HepG2 (cell line): ENCODE data around the gene TTC8. TPM values are rescaled to one million over a fixed set of nuclear protein-coding genes. Genes with fewer than 3 reads are reported as not detected.

Experiments
- ATAC-seq: fragments of 200-7000 bp; cut with Tn5 transposase; 3 replicates; pipeline ENCODE4 v1.9.1; 2020; ENCODE audit warnings: mild to moderate bottlenecking, moderate library complexity
- BruUV-seq: library from RNA; stranded (reverse); fragments of 400-500 nt; replicated peaks from 2 replicates; lab custom pipeline; 2021; lab: Mats Ljungman, UMichigan
- CTCF ChIA-PET: fragments of 300-600 bp; formaldehyde crosslinking; extraction: SDS; loops from one replicate; lab custom pipeline; 2021; ENCODE audit warnings: low total read pairs, inconsistent platforms, low intra/inter-chr PET ratio; lab: Yijun Ruan, JAX
- POLR2A ChIA-PET: fragments of 350-600 bp; sonication (Branson Sonifier 250); formaldehyde crosslinking; loops from one replicate; lab custom pipeline; 2020; ENCODE audit warnings: antibody characterized with exemption, inconsistent platforms; lab: Yijun Ruan, JAX
- DNase-seq: peaks from one replicate; pipeline ENCODE4 v3.0.0-alpha.2; 2015; ENCODE audit warnings: low spot score
- FAIRE-seq: peaks from 3 replicates; lab custom pipeline; 2011; peaks lifted over from hg19 to GRCh38; lab: Jason Lieb, UNC
- H2AFZ ChIP-seq: one replicate; pipeline ENCODE4 v1.6.1; 2011; ENCODE audit warnings: low read length, inconsistent platforms
- H3K27ac ChIP-seq: fragments of 300-600 bp; 3 replicates; pipeline ENCODE4 v1.8.0; 2011; ENCODE audit warnings: mixed run types, mild to moderate bottlenecking, mixed read lengths, low read length, inconsistent platforms; ENCODE audit not compliant: insufficient read depth; ENCODE audit errors: extremely low read length
- H3K27me3 ChIP-seq, 2 experiments: fragments of 200-600 bp in 1 of 2; 2 replicates in 1 of 2; 3 replicates in 1 of 2; pipeline versions ENCODE4 v1.6.0 to v1.8.0; 2011; ENCODE audit warnings: low read length in 2 of 2, mild to moderate bottlenecking in 2 of 2, moderate library complexity in 2 of 2, inconsistent platforms in 1 of 2; ENCODE audit not compliant: insufficient read depth in 2 of 2, control insufficient read depth in 1 of 2
- H3K36me3 ChIP-seq, 2 experiments: fragments of 200-600 bp in 1 of 2; replicated peaks in 1 of 2; 2 replicates in 1 of 2; 3 replicates in 1 of 2; pipeline versions ENCODE4 v1.5.1 to v1.8.0; 2011; ENCODE audit warnings: low read length in 2 of 2, inconsistent platforms in 1 of 2; ENCODE audit not compliant: insufficient read depth in 2 of 2, control insufficient read depth in 1 of 2
- H3K4me1 ChIP-seq: 2 replicates; pipeline ENCODE4 v1.5.1; 2012; ENCODE audit warnings: low read length, inconsistent platforms; ENCODE audit not compliant: insufficient read depth
- H3K4me2 ChIP-seq: 2 replicates; pipeline ENCODE4 v1.6.0; 2011; ENCODE audit warnings: low read depth, low read length, inconsistent platforms
- H3K4me3 ChIP-seq, 3 experiments: fragments of 200-600 bp in 1 of 3; sonication (generic), shearing (Covaris generic) in 1 of 3; replicated peaks in 1 of 3; 2 replicates each; pipeline ENCODE4 v1.5.1; 2011 to 2016; ENCODE audit warnings: low read length in 3 of 3, inconsistent platforms in 2 of 3, low read depth in 2 of 3, mild to moderate bottlenecking in 2 of 3, control low read depth in 1 of 3, mixed read lengths in 1 of 3; ENCODE audit not compliant: insufficient read depth in 1 of 3
- H3K79me2 ChIP-seq: one replicate; pipeline ENCODE4 v1.6.1; 2011; ENCODE audit warnings: low read length, inconsistent platforms; ENCODE audit not compliant: insufficient read depth
- H3K9ac ChIP-seq: 2 replicates; pipeline ENCODE4 v1.6.0; 2011; ENCODE audit warnings: mild to moderate bottlenecking, low read depth, low read length, inconsistent platforms; ENCODE audit not compliant: insufficient read depth
- H3K9me3 ChIP-seq: 2 replicates; pipeline ENCODE4 v1.5.1; 2012; ENCODE audit warnings: mild to moderate bottlenecking, low read length
- H4K20me1 ChIP-seq: 2 replicates; pipeline ENCODE4 v1.6.0; 2011; ENCODE audit warnings: inconsistent platforms, mild to moderate bottlenecking, low read length, moderate library complexity; ENCODE audit not compliant: insufficient read depth
- ARHGAP35 ChIP-seq: sonication (generic); formaldehyde crosslinking; IDR thresholded peaks from 2 replicates; pipeline ENCODE4 v1.9.0; 2022; ENCODE audit warnings: mild to moderate bottlenecking, inconsistent platforms, moderate library complexity, missing genetic modification reagents, borderline replicate concordance
- BCL3 ChIP-seq: sonication (generic); formaldehyde crosslinking; IDR thresholded peaks from 2 replicates; pipeline ENCODE4 v1.5.1; 2020; ENCODE audit warnings: mild to moderate bottlenecking, missing genetic modification reagents, moderate library complexity
- CBX1 ChIP-seq: IDR thresholded peaks from one replicate; pipeline ENCODE4 v1.6.1; 2016; ENCODE audit warnings: antibody characterized with exemption, low read depth
- EEA1 ChIP-seq: sonication (generic); formaldehyde crosslinking; IDR thresholded peaks from 2 replicates; pipeline ENCODE4 v1.5.1; 2020; ENCODE audit warnings: mild to moderate bottlenecking, missing genetic modification reagents, borderline replicate concordance
- HNRNPL ChIP-seq: fragments of 200-400 bp; formaldehyde crosslinking; IDR thresholded peaks from 2 replicates; pipeline ENCODE4 v1.6.1; 2017; ENCODE audit warnings: mild to moderate bottlenecking, low read depth, low read length
- JARID2 ChIP-seq: sonication (generic); formaldehyde crosslinking; IDR thresholded peaks from 2 replicates; pipeline ENCODE4 v1.8.1; 2023; ENCODE audit warnings: missing genetic modification reagents, inconsistent platforms; ENCODE audit not compliant: insufficient replicate concordance
- MIXL1 ChIP-seq: IDR thresholded peaks from 2 replicates; pipeline ENCODE4 v1.6.1; 2016
- NFE2 ChIP-seq: sonication (generic); formaldehyde crosslinking; IDR thresholded peaks from 2 replicates; pipeline ENCODE4 v1.4.0; 2020; ENCODE audit warnings: missing genetic modification reagents
- TAF1 ChIP-seq: sonication (generic); formaldehyde crosslinking; IDR thresholded peaks from 2 replicates; pipeline ENCODE4 v1.4.0; 2020; ENCODE audit warnings: missing genetic modification reagents
- TBX3 ChIP-seq: fragments of 450-650 bp; IDR thresholded peaks from 2 replicates; pipeline ENCODE4 v1.6.1; 2017; ENCODE audit warnings: antibody characterized with exemption, mild to moderate bottlenecking, inconsistent platforms, borderline replicate concordance
- THAP9 ChIP-seq: sonication (generic); formaldehyde crosslinking; IDR thresholded peaks from 2 replicates; pipeline ENCODE4; 2020; ENCODE audit warnings: missing genetic modification reagents, mild to moderate bottlenecking, borderline replicate concordance
- TRIM24 ChIP-seq: sonication (generic); formaldehyde crosslinking; IDR thresholded peaks from 2 replicates; pipeline ENCODE4 v1.8.0; 2022; ENCODE audit warnings: mild to moderate bottlenecking, missing genetic modification reagents
- XBP1 ChIP-seq: sonication (generic); formaldehyde crosslinking; IDR thresholded peaks from 2 replicates; pipeline ENCODE4 v1.5.0; 2020; ENCODE audit warnings: missing genetic modification reagents
- ZEB1 ChIP-seq: IDR thresholded peaks from 2 replicates; pipeline ENCODE4 v1.6.1; 2012; ENCODE audit warnings: mild to moderate bottlenecking, low read depth, inconsistent platforms; ENCODE audit not compliant: insufficient replicate concordance
- ZFP1 ChIP-seq: IDR thresholded peaks from 2 replicates; pipeline ENCODE4 v1.6.1; 2016
- ZGPAT ChIP-seq: IDR thresholded peaks from 2 replicates; pipeline ENCODE4 v1.6.1; 2016; ENCODE audit warnings: mild to moderate bottlenecking
- ZNF138 ChIP-seq: sonication (generic); formaldehyde crosslinking; IDR thresholded peaks from 2 replicates; pipeline ENCODE4 v1.5.0; 2020; ENCODE audit warnings: mild to moderate bottlenecking, low read depth, missing genetic modification reagents
- ZNF230 ChIP-seq: sonication (generic); formaldehyde crosslinking; IDR thresholded peaks from 2 replicates; pipeline ENCODE4 v1.4.0; 2020; ENCODE audit warnings: mild to moderate bottlenecking, missing genetic modification reagents
- ZNF337 ChIP-seq: sonication (generic); formaldehyde crosslinking; IDR thresholded peaks from 2 replicates; pipeline ENCODE4 v1.5.1; 2020; ENCODE audit warnings: missing genetic modification reagents, low read depth, mild to moderate bottlenecking, borderline replicate concordance
- ZNF501 ChIP-seq: sonication (generic); formaldehyde crosslinking; IDR thresholded peaks from 2 replicates; pipeline ENCODE4 v1.5.1; 2020; ENCODE audit warnings: mild to moderate bottlenecking, moderate library complexity, missing genetic modification reagents
- ZNF614 ChIP-seq: IDR thresholded peaks from 2 replicates; pipeline ENCODE4 v1.6.1; 2018; ENCODE audit warnings: missing biosample characterization, missing genetic modification reagents, inconsistent platforms, borderline replicate concordance
- ZNF788 ChIP-seq: sonication (generic); formaldehyde crosslinking; IDR thresholded peaks from 2 replicates; pipeline ENCODE4 v1.5.0; 2020; ENCODE audit warnings: mild to moderate bottlenecking, missing genetic modification reagents, borderline replicate concordance
- WGBS: methylation state at CpG from one replicate; pipeline ENCODE4 v1.1.6; 2017; ENCODE audit warnings: low lambda C conversion rate; 5-methylcytosine and 5-hydroxymethylcytosine counted together
- in situ Hi-C: cut with HindIII; loops from 2 replicates; pipeline ENCODE4 v1.10.0; 2017; ENCODE audit warnings: low pct_unique_long_range_greater_than_20kb; ENCODE audit not compliant: extremely low pct_ligation_motif_present
- intact Hi-C: fragments of 100-400 bp; cut with micrococcal nuclease; formaldehyde crosslinking; loops from one replicate; pipeline ENCODE4 v1.10.0; 2022; ENCODE audit not compliant: unreplicated experiment
- polyA plus RNA-seq, 8 experiments: library from polyadenylated mRNA; depleted of rRNA in 3 of 8; stranded (reverse) in 7 of 8; unstranded in 1 of 8; fragments of >200 nt; fragmentation: Illumina TruSeq in 4 of 8; extraction: Trizol in 4 of 8; gene quantifications; 2 replicates each; pipeline versions ENCODE4 v1.2.1 to v1.2.3, GENCODE V29; 2011 to 2016; ENCODE audit warnings: low read depth in 4 of 8, missing spikeins in 1 of 8, mixed read lengths in 1 of 8; ENCODE audit not compliant: insufficient read depth in 1 of 8
- total RNA-seq, 5 experiments: library from RNA; depleted of rRNA; stranded (reverse); fragments of >200 nt; fragmentation: Illumina TruSeq; extraction: Trizol; gene quantifications; 2 replicates each; pipeline ENCODE4 v1.2.3, GENCODE V29; 2016; ENCODE audit warnings: low read depth in 1 of 5

The TTC8 gene
- total and polyA plus RNA-seq, 2 of the 13 experiments (the other 11 are each of a cell fraction or from before 2014, with no cell fraction given), result 13.8 to 15.2 TPM

GRCh38 chr14:88879022-88879421 is 54.6 kb downstream of the TTC8 start (continued):
- TF ChIP-seq TAF1 (no peak), XBP1 (CRISPR knock-in tag) (no peak), CBX1 (no peak), ZNF138 (CRISPR knock-in tag) (no peak), JARID2 (CRISPR knock-in tag) (no peak), ZEB1 (no peak), TRIM24 (no peak)

GRCh38 chr14:88882236-88882635 is 57.8 kb downstream of the TTC8 start:
- in situ Hi-C loops (no loop called here), intact Hi-C loops (no loop called here)
- DNase-seq (peak; percentile 5), FAIRE-seq (no peak), ATAC-seq (no peak)
- Histone ChIP-seq H2AFZ (no peak overlapping the region), H3K79me2 (no peaks in the 10 kb centered on the region), H3K4me3 (no peak overlapping the region), H3K9me3 (no peaks in the 10 kb centered on the region; the same call in 1 of the 2 replicates), H3K27ac (no peak overlapping the region), H3K27me3 (no peaks in the 10 kb centered on the region), H4K20me1 (no peaks in the 10 kb centered on the region), H3K4me2 (no peak overlapping the region), H3K9ac (no peak overlapping the region), H3K36me3 (peaks cover 0 to 4% of the 10 kb centered on the region in 2 experiments; a peak in 2 of 5 replicates), H3K4me1 (peaks cover 14% of the 10 kb centered on the region; the same call in 1 of the 2 replicates)
- WGBS, result 76% methylated on average over 1 of the region's 1 CpG
- ChIA-PET CTCF (no interaction called here), POLR2A (no interaction called here)
- no TSS peak for BruUV-seq
- TF ChIP-seq HNRNPL, result no peak
- no peak for TF ChIP-seq ZNF614 (CRISPR knock-in tag)
- no peak for TF ChIP-seq ZNF230 (CRISPR knock-in tag)
- TF ChIP-seq EEA1 (CRISPR knock-in tag), result no peak
- no peak for TF ChIP-seq ARHGAP35 (CRISPR knock-in tag)
- no peak for TF ChIP-seq MIXL1 (CRISPR knock-in tag)
- TF ChIP-seq THAP9 (CRISPR knock-in tag), result no peak
- no peak for TF ChIP-seq ZNF501
- no peak for TF ChIP-seq TBX3
- TF ChIP-seq ZNF788 (CRISPR knock-in tag), result no peak
- TF ChIP-seq BCL3 (CRISPR knock-in tag), result no peak
- TF ChIP-seq ZFP1 (CRISPR knock-in tag), result no peak
- TF ChIP-seq ZNF337 (CRISPR knock-in tag), result no peak
- no peak for TF ChIP-seq ZGPAT (CRISPR knock-in tag)
- no peak for TF ChIP-seq NFE2 (CRISPR knock-in tag)
